Activated T-cell treated with anti-CD3 and anti-CD28 coated beads for 24 hours (primary cell): ENCODE data around the gene LRRC47.
"Not testable (repeated sequence)": the region's sequence is repeated elsewhere in the genome, so short reads cannot be mapped to it uniquely, and the experiment has no call there.

Source experiments
- DNase-seq: peaks from one replicate; pipeline ENCODE4 v3.0.0-alpha.2; 2020; ENCODE audit warnings: low read depth

Gene LRRC47

GRCh38 chr1:3771108-3772026 is 24.9 kb downstream of the LRRC47 start:
- DNase-seq: no peak

GRCh38 chr1:3770047-3770765 is 26.1 kb downstream of the LRRC47 start:
- no peak for DNase-seq

GRCh38 chr1:3768811-3769390 is 27.4 kb downstream of the LRRC47 start:
- no peak for DNase-seq

GRCh38 chr1:3767328-3767925 is 28.9 kb downstream of the LRRC47 start:
- no peak for DNase-seq

GRCh38 chr1:3763351-3764125 is 32.8 kb downstream of the LRRC47 start:
- no peak for DNase-seq

- no peak for DNase-seq
Observed at GRCh38 chr1:3762873-3763228, 33.4 kb downstream of the LRRC47 start.

GRCh38 chr1:3762151-3762872 is 34.0 kb downstream of the LRRC47 start:
- DNase-seq: no peak

- DNase-seq: no peak
Observed at GRCh38 chr1:3761296-3762010, 34.8 kb downstream of the LRRC47 start.

- DNase-seq: no peak
Observed at GRCh38 chr1:3759796-3760195, 36.5 kb downstream of the LRRC47 start.

- no peak for DNase-seq
Observed at GRCh38 chr1:3759164-3759563, 37.1 kb downstream of the LRRC47 start.

- DNase-seq: no peak
Observed at GRCh38 chr1:3756394-3756793, 39.9 kb downstream of the LRRC47 start.

- no peak for DNase-seq
Observed at GRCh38 chr1:3753656-3754454, 42.4 kb downstream of the LRRC47 start.

- DNase-seq: no peak
Observed at GRCh38 chr1:3752400-3752945, 43.8 kb downstream of the LRRC47 start, which contains the start of gene CCDC27. CCDC27 (plus strand) TSS chr1:3752450; CDS start chr1:3752482, 32 bp downstream.

- no peak for DNase-seq
Observed at GRCh38 chr1:3750741-3751140, 45.6 kb downstream of the LRRC47 start.

GRCh38 chr1:3749512-3749911 is 46.8 kb downstream of the LRRC47 start:
- no peak for DNase-seq

- not testable (repeated sequence) for DNase-seq
Observed at GRCh38 chr1:3748316-3748900, 47.9 kb downstream of the LRRC47 start.

GRCh38 chr1:3747903-3748302 is 48.4 kb downstream of the LRRC47 start:
- DNase-seq: no peak

- DNase-seq: no peak
Observed at GRCh38 chr1:3747522-3747848, 48.8 kb downstream of the LRRC47 start.
